Astrocyte (in vitro differentiated cells and primary cell): ENCODE data around the gene NSMF. TPM values are rescaled to one million over a fixed set of nuclear protein-coding genes. Genes with fewer than 3 reads are reported as not detected.

Experiments
- DNase-seq: peaks from one replicate; pipeline ENCODE4 v3.0.0-alpha.2; 2010; ENCODE audit warnings: low read depth
- FAIRE-seq: peaks from 2 replicates; lab custom pipeline; 2011; peaks lifted over from hg19 to GRCh38; lab: Jason Lieb, UNC
- H2AFZ ChIP-seq: 2 replicates; pipeline ENCODE4 v1.6.0; 2012; ENCODE audit warnings: low read depth, low read length, inconsistent platforms
- H3K27ac ChIP-seq: 2 replicates; pipeline ENCODE4 v1.5.1; 2011; ENCODE audit warnings: low read depth, low read length, inconsistent platforms
- H3K27me3 ChIP-seq: 2 replicates; pipeline ENCODE4 v1.6.0; 2011; ENCODE audit warnings: low read length, inconsistent platforms; ENCODE audit not compliant: insufficient read depth
- H3K36me3 ChIP-seq: 2 replicates; pipeline ENCODE4 v1.5.1; 2011; ENCODE audit warnings: low read length, inconsistent platforms; ENCODE audit not compliant: insufficient read depth
- H3K4me1 ChIP-seq: 2 replicates; pipeline ENCODE4 v1.5.1; 2011; ENCODE audit warnings: low read length, inconsistent platforms; ENCODE audit not compliant: insufficient read depth
- H3K4me2 ChIP-seq: 2 replicates; pipeline ENCODE4 v1.6.0; 2012; ENCODE audit warnings: low read length, inconsistent platforms
- H3K4me3 ChIP-seq: 2 replicates; pipeline ENCODE4 v1.5.1; 2011; ENCODE audit warnings: low read depth, mild to moderate bottlenecking, low read length, inconsistent platforms; ENCODE audit not compliant: insufficient read depth
- H3K79me2 ChIP-seq: 2 replicates; pipeline ENCODE4 v1.6.0; 2012; ENCODE audit warnings: mild to moderate bottlenecking, low read length, inconsistent platforms; ENCODE audit not compliant: insufficient read depth
- H3K9ac ChIP-seq: 2 replicates; pipeline ENCODE4 v1.6.0; 2012; ENCODE audit warnings: mild to moderate bottlenecking, low read length, inconsistent platforms
- H3K9me3 ChIP-seq: 2 replicates; pipeline ENCODE4 v1.5.1; 2012; ENCODE audit warnings: low read depth, mild to moderate bottlenecking, low read length, inconsistent platforms; ENCODE audit not compliant: insufficient read depth
- H4K20me1 ChIP-seq: 2 replicates; pipeline ENCODE4 v1.6.0; 2012; ENCODE audit warnings: low read length, inconsistent platforms; ENCODE audit not compliant: insufficient read depth
- H3K27ac Mint-ChIP-seq: one replicate; pipeline ENCODE4 v1.8.0; 2021; ENCODE audit warnings: mild to moderate bottlenecking, mixed read lengths; ENCODE audit not compliant: unreplicated experiment
- H3K27me3 Mint-ChIP-seq: one replicate; pipeline ENCODE4 v1.8.0; 2021; ENCODE audit warnings: low read depth, mixed read lengths; ENCODE audit not compliant: unreplicated experiment
- H3K36me3 Mint-ChIP-seq: one replicate; pipeline ENCODE4 v1.8.0; 2021; ENCODE audit warnings: low read depth, mixed read lengths; ENCODE audit not compliant: unreplicated experiment
- H3K4me1 Mint-ChIP-seq: one replicate; pipeline ENCODE4 v1.8.0; 2021; ENCODE audit warnings: low read depth, mixed read lengths; ENCODE audit not compliant: unreplicated experiment
- H3K4me3 Mint-ChIP-seq: one replicate; pipeline ENCODE4 v1.8.0; 2021; ENCODE audit warnings: mild to moderate bottlenecking, moderate library complexity, mixed read lengths; ENCODE audit not compliant: unreplicated experiment
- H3K9me3 Mint-ChIP-seq: one replicate; pipeline ENCODE4 v1.8.0; 2021; ENCODE audit warnings: mild to moderate bottlenecking, mixed read lengths; ENCODE audit not compliant: unreplicated experiment
- CTCF ChIP-seq: IDR thresholded peaks from 2 replicates; pipeline ENCODE4 v1.5.1; 2011; ENCODE audit warnings: low read depth, mild to moderate bottlenecking, inconsistent platforms, low read length, moderate library complexity; ENCODE audit not compliant: insufficient read depth
- EZH2 ChIP-seq: IDR thresholded peaks from 2 replicates; pipeline ENCODE4 v1.6.1; 2012; ENCODE audit warnings: mild to moderate bottlenecking, low read length, inconsistent platforms; ENCODE audit not compliant: insufficient read depth
- total RNA-seq: library from RNA; stranded (reverse); gene quantifications from 2 replicates; pipeline ENCODE4 v1.2.1, GENCODE V29; 2021

NSMF gene
- total RNA-seq, 1 donor from 2014 or later = 50.5 TPM

GRCh38 chr9:137506274-137506673 is 47.1 kb upstream of the NSMF start:
- Mint-ChIP-seq H3K27me3 (peaks cover 2% of the 10 kb centered on the region), H3K4me3 (no peak overlapping the region), H3K4me1 (no peaks in the 10 kb centered on the region), H3K27ac (no peak overlapping the region), H3K9me3 (peaks cover 20% of the 10 kb centered on the region), H3K36me3 (peaks cover 20% of the 10 kb centered on the region)
- no peak overlapping the region for H3K4me3 ChIP-seq
- TF ChIP-seq CTCF (no peak), EZH2 (no peak)
- no peaks in the 10 kb centered on the region for H3K79me2 ChIP-seq
- H4K20me1 ChIP-seq = no peaks in the 10 kb centered on the region
- H3K9me3 ChIP-seq = no peaks in the 10 kb centered on the region
- no peaks in the 10 kb centered on the region for H3K36me3 ChIP-seq
- no peak overlapping the region for H3K9ac ChIP-seq
- FAIRE-seq = no peak
- no peak overlapping the region for H3K4me2 ChIP-seq
- no peaks in the 10 kb centered on the region for H3K27me3 ChIP-seq
- H3K4me1 ChIP-seq = no peaks in the 10 kb centered on the region
- no peak overlapping the region for H2AFZ ChIP-seq
- no peak for DNase-seq
- no peak overlapping the region for H3K27ac ChIP-seq

DNA sequence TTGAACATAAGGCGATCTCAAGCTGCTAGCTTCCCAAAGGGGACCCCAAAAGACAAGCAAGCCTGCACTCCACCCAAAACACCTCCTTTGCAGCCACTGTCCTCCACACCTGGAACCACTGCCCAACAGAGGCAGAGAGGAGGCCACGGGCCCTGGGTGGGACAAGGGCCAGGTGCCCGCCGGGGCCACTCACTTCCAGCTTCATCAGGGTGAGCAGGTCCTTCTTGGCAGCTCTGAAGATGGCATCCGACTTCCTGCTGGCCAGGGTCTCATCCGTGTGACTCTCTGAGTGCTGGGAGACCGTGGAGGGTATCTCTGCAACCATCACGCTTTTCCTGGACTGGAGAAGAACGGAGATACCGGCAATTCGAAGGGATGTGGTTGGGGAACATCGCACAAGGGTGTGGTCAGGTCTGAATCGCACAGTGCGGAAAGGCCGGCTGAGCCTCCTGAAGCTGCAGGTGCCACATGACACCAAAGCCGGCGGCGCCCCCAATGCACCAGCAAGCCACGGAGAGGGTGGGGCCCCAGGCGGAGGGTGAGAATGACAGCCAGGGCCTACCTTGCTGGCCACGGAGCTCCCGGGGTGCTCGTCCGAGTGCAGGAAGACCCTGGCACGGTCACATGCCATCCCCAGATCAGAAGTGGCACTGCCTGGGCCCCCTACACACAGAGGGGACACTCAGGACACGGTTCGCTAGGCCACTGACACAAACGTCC is 46.4 kb upstream of the NSMF start:
- H3K9me3 Mint-ChIP-seq = peaks cover 20% of the 10 kb centered on the region
- DNase-seq (no peak), FAIRE-seq (no peak)
- Histone ChIP-seq H3K36me3 (no peaks in the 10 kb centered on the region), H3K27ac (no peak overlapping the region), H3K4me3 (no peak overlapping the region), H3K9me3 (no peaks in the 10 kb centered on the region), H3K79me2 (no peaks in the 10 kb centered on the region), H3K27me3 (no peaks in the 10 kb centered on the region), H3K4me2 (no peak overlapping the region), H4K20me1 (no peaks in the 10 kb centered on the region), H3K4me1 (no peaks in the 10 kb centered on the region), H2AFZ (no peak overlapping the region), H3K9ac (no peak overlapping the region)
- H3K4me3 Mint-ChIP-seq = no peak overlapping the region
- H3K36me3 Mint-ChIP-seq = peaks cover 20% of the 10 kb centered on the region
- TF ChIP-seq EZH2 = no peak
- TF ChIP-seq CTCF = no peak
- no peaks in the 10 kb centered on the region for H3K4me1 Mint-ChIP-seq
- no peak overlapping the region for H3K27ac Mint-ChIP-seq
- peaks cover 2% of the 10 kb centered on the region for H3K27me3 Mint-ChIP-seq

DNA sequence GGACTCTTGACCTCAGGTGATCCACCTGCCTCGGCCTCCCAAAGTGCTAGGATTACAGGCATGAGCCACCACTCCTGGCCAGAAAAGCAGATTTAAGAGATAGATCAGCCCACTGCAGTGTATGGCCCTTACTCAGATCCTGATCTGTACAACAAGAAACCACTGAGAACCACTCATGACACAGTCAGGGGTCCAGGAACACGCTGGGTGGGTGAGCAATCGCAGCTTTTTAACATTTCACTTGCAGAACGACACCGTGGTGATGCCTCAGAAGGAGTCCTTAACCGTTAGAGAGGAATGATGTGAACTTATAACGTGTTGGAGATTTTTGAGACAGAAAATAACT is 45.3 kb upstream of the NSMF start:
- no peak overlapping the region for H3K4me2 ChIP-seq
- no peak overlapping the region for H3K9ac ChIP-seq
- Mint-ChIP-seq H3K27ac (no peak overlapping the region), H3K4me3 (no peak overlapping the region), H3K36me3 (peaks cover 19% of the 10 kb centered on the region), H3K27me3 (peaks cover 2% of the 10 kb centered on the region), H3K9me3 (peaks cover 20% of the 10 kb centered on the region), H3K4me1 (no peaks in the 10 kb centered on the region)
- no peak overlapping the region for H3K27ac ChIP-seq
- H3K27me3 ChIP-seq = no peaks in the 10 kb centered on the region
- no peaks in the 10 kb centered on the region for H3K4me1 ChIP-seq
- H3K4me3 ChIP-seq = no peak overlapping the region
- H3K79me2 ChIP-seq = no peaks in the 10 kb centered on the region
- H4K20me1 ChIP-seq = no peaks in the 10 kb centered on the region
- DNase-seq (no peak), FAIRE-seq (no peak)
- no peak for TF ChIP-seq EZH2
- TF ChIP-seq CTCF = no peak
- no peaks in the 10 kb centered on the region for H3K36me3 ChIP-seq
- no peak overlapping the region for H2AFZ ChIP-seq
- no peaks in the 10 kb centered on the region for H3K9me3 ChIP-seq
